IMR-90 (cell line): ENCODE data around the gene ENKUR. TPM values are rescaled to one million over a fixed set of nuclear protein-coding genes. Genes with fewer than 3 reads are reported as not detected.

Source experiments
- MXI1 ChIP-seq: IDR thresholded peaks from 2 replicates; pipeline ENCODE4 v1.6.1; 2012; ENCODE audit warnings: low read depth, mild to moderate bottlenecking, low read length, moderate library complexity, borderline replicate concordance
- microRNA-seq, 2 experiments: library from miRNA; stranded (forward) in 1 of 2; unstranded in 1 of 2; fragments of 10-50 nt in 1 of 2; fragments of <30 nt in 1 of 2; gene quantifications in 1 of 2; microRNA quantifications in 1 of 2; one replicate each; pipeline versions ENCODE3 to v1.1.0; 2013 to 2020; ENCODE audit not compliant: insufficient read depth in 1 of 2, insufficient read length in 1 of 2, unreplicated experiment in 1 of 2
- polyA plus RNA-seq, 3 experiments: library from polyadenylated mRNA; depleted of rRNA; stranded (reverse); fragments of >200 nt; gene quantifications; 2 replicates each; pipeline ENCODE4 v1.2.3, GENCODE V29; 2012; ENCODE audit warnings: low replicate concordance in 1 of 3
- small RNA-seq, 5 experiments: library from RNA; depleted of rRNA; stranded (forward); fragments of <200 nt; gene quantifications; one replicate each; pipeline ENCODE3, GENCODE V24; 2012
- total RNA-seq: library from RNA; depleted of rRNA; stranded (reverse); fragments of >200 nt; gene quantifications from 2 replicates; pipeline ENCODE4 v1.2.3, GENCODE V29; 2012; rRNA removed

Gene ENKUR
- total and polyA plus RNA-seq, 2 of the 4 experiments (the other 2 are of a cell fraction), result not detected

- TF ChIP-seq MXI1, result no peak
Measured at GRCh38 chr10:24935504-24936292, 80.3 kb downstream of the ENKUR start (continued).

Small RNA genes lying within 50 kb of the gene (microRNA-seq; reads per million reads assigned to microRNA genes)
- gene AL512598.1 (ENCODE audit: insufficient read depth, insufficient read length), result not detected

Small RNA genes lying within 50 kb of the gene (small RNA-seq; reads per million reads assigned to genes)
- 0 reads per million in 5 experiments for gene AL512598.1

Other genes starting within 250 kb of the ENKUR start
- 17.9 and 24.2 TPM in 2 replicates for gene PRTFDC1, start 63.6 kb downstream of the ENKUR start, total RNA-seq
- gene PRTFDC1, start 63.6 kb downstream of the ENKUR start, polyA plus RNA-seq (2012; rRNA removed), result 11.9 and 12.3 TPM in 2 replicates
- gene THNSL1, start 454 bp upstream of the ENKUR start, total RNA-seq, result 2.0 and 3.6 TPM in 2 replicates
- 0.92 and 1.3 TPM in 2 replicates for gene THNSL1, start 454 bp upstream of the ENKUR start, polyA plus RNA-seq (2012; rRNA removed)
- not detected in 2 replicates for gene GPR158, start 158.8 kb upstream of the ENKUR start, total RNA-seq
- not detected in 2 replicates for gene GPR158, start 158.8 kb upstream of the ENKUR start, polyA plus RNA-seq (2012; rRNA removed)